22Rv1 (cell line): Measurements from ENCODE around the gene GAPDH.

Experiments used
- ZFX ChIP-seq: fragments of 450-650 bp; IDR thresholded peaks from 2 replicates; pipeline ENCODE4 v1.6.1; 2017; ENCODE audit warnings: antibody characterized with exemption, borderline replicate concordance
- TF ChIP-seq, protein P1 (sequence below): fragments of 450-650 bp; IDR thresholded peaks from 2 replicates; pipeline ENCODE4 v1.5.1; 2017; ENCODE audit warnings: mild to moderate bottlenecking

- TF ChIP-seq, protein P1, sequence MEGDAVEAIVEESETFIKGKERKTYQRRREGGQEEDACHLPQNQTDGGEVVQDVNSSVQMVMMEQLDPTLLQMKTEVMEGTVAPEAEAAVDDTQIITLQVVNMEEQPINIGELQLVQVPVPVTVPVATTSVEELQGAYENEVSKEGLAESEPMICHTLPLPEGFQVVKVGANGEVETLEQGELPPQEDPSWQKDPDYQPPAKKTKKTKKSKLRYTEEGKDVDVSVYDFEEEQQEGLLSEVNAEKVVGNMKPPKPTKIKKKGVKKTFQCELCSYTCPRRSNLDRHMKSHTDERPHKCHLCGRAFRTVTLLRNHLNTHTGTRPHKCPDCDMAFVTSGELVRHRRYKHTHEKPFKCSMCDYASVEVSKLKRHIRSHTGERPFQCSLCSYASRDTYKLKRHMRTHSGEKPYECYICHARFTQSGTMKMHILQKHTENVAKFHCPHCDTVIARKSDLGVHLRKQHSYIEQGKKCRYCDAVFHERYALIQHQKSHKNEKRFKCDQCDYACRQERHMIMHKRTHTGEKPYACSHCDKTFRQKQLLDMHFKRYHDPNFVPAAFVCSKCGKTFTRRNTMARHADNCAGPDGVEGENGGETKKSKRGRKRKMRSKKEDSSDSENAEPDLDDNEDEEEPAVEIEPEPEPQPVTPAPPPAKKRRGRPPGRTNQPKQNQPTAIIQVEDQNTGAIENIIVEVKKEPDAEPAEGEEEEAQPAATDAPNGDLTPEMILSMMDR, result no peak
- TF ChIP-seq ZFX, result no peak
These were observed 5.6 kb upstream of the GAPDH start for GRCh38 chr12:6528539-6529235.
